Epidermal melanocyte (primary cell): ENCODE measurements around the gene MUC6.
"Not testable (repeated sequence)": the region's sequence is repeated elsewhere in the genome, so short reads cannot be mapped to it uniquely, and the experiment has no call there.

Source experiments
- DNase-seq: peaks from one replicate; pipeline ENCODE4 v3.0.0; 2011; ENCODE audit warnings: low spot score; ENCODE audit not compliant: insufficient read length

The MUC6 gene

GRCh38 chr11:1024597-1025409 lies 11.7 kb downstream of the MUC6 start:
- DNase-seq: no peak

GRCh38 chr11:1023811-1024596 lies 12.5 kb downstream of the MUC6 start:
- no peak for DNase-seq

GRCh38 chr11:1022908-1023810 lies 13.4 kb downstream of the MUC6 start:
- DNase-seq: no peak

- no peak for DNase-seq
Observed at GRCh38 chr11:1022411-1022810, 14.1 kb downstream of the MUC6 start.

GRCh38 chr11:1020211-1020905 lies 16.2 kb downstream of the MUC6 start:
- DNase-seq: no peak

- DNase-seq: no peak
Observed at GRCh38 chr11:1019321-1019910, 17.1 kb downstream of the MUC6 start.

- DNase-seq: no peak
Observed at GRCh38 chr11:1018091-1018490, 18.4 kb downstream of the MUC6 start.

GRCh38 chr11:1017269-1018005 lies 19.1 kb downstream of the MUC6 start:
- DNase-seq: no peak

GRCh38 chr11:1016610-1017126 lies 19.9 kb downstream of the MUC6 start:
- DNase-seq: not testable (repeated sequence)

- DNase-seq: no peak
Observed at GRCh38 chr11:1015826-1016545, 20.5 kb downstream of the MUC6 start.

- no peak for DNase-seq
Observed at GRCh38 chr11:1015064-1015463, 21.5 kb downstream of the MUC6 start.

GRCh38 chr11:1014276-1014675 lies 22.2 kb downstream of the MUC6 start:
- DNase-seq: no peak

GRCh38 chr11:1013631-1013935 lies 22.9 kb downstream of the MUC6 start:
- no peak for DNase-seq

- DNase-seq: no peak
Observed at GRCh38 chr11:1012740-1013630, 23.5 kb downstream of the MUC6 start.

- no peak for DNase-seq
Observed at GRCh38 chr11:1012291-1012690, 24.2 kb downstream of the MUC6 start.

GRCh38 chr11:1011320-1011698 lies 25.2 kb downstream of the MUC6 start:
- no peak for DNase-seq

- no peak for DNase-seq
Observed at GRCh38 chr11:1010551-1011319, 25.8 kb downstream of the MUC6 start.
